Caco-2 (cell line): ENCODE measurements around the gene CYP11A1. TPM values are rescaled to one million over a fixed set of nuclear protein-coding genes. Genes with fewer than 3 reads are reported as not detected.
"Not testable (repeated sequence)": the region's sequence is repeated elsewhere in the genome, so short reads cannot be mapped to it uniquely, and the experiment has no call there.

Source experiments
- BruUV-seq: library from RNA; stranded (reverse); fragments of 400-500 nt; replicated peaks from 2 replicates; lab custom pipeline; 2021; lab: Mats Ljungman, UMichigan
- CTCF ChIA-PET: fragments of 300-600 bp; sonication (Branson Sonifier 250); formaldehyde crosslinking; loops from one replicate; lab custom pipeline; 2022; ENCODE audit warnings: antibody characterized with exemption; lab: Charles Lee
- POLR2A ChIA-PET: fragments of 300-600 bp; sonication (Branson Sonifier 250); formaldehyde crosslinking; loops from one replicate; lab custom pipeline; 2022; ENCODE audit warnings: antibody characterized with exemption; lab: Charles Lee
- DNase-seq, 2 experiments: peaks; one replicate each; pipeline versions ENCODE4 v3.0.0 to v3.0.0-alpha.2; 2020 to 2022
- H3K27me3 ChIP-seq: replicated peaks from 2 replicates; pipeline ENCODE4 v1.6.0; 2011; ENCODE audit warnings: low read length; ENCODE audit not compliant: control insufficient read depth, insufficient read depth
- H3K36me3 ChIP-seq: 2 replicates; pipeline ENCODE4 v1.5.1; 2011; ENCODE audit warnings: low read length; ENCODE audit not compliant: control insufficient read depth, insufficient read depth
- H3K4me1 ChIP-seq: fragments of 250-450 bp; sonication (Bioruptor Pico); 2 replicates; pipeline ENCODE4 v1.5.1; 2020; ENCODE audit warnings: mild to moderate bottlenecking
- H3K4me3 ChIP-seq: 2 replicates; pipeline ENCODE4 v1.5.1; 2011; ENCODE audit warnings: low read depth, mild to moderate bottlenecking, control low read depth, low read length
- H3K9me3 ChIP-seq: fragments of 250-450 bp; sonication (Bioruptor Pico); 2 replicates; pipeline ENCODE4 v1.5.1; 2020; ENCODE audit warnings: mild to moderate bottlenecking, moderate library complexity
- H3K27ac Mint-ChIP-seq: one replicate; pipeline ENCODE4 v1.8.0; 2022; ENCODE audit warnings: mixed read lengths; ENCODE audit not compliant: unreplicated experiment
- H3K27me3 Mint-ChIP-seq: one replicate; pipeline ENCODE4 v1.8.0; 2022; ENCODE audit warnings: mixed read lengths; ENCODE audit not compliant: insufficient read depth, unreplicated experiment
- H3K36me3 Mint-ChIP-seq: one replicate; pipeline ENCODE4 v1.8.0; 2022; ENCODE audit warnings: mild to moderate bottlenecking, mixed read lengths; ENCODE audit not compliant: insufficient read depth, unreplicated experiment
- H3K4me1 Mint-ChIP-seq: one replicate; pipeline ENCODE4 v1.8.0; 2022; ENCODE audit warnings: low read depth, mixed read lengths; ENCODE audit not compliant: unreplicated experiment
- H3K4me3 Mint-ChIP-seq: one replicate; pipeline ENCODE4 v1.8.0; 2022; ENCODE audit warnings: mild to moderate bottlenecking, moderate library complexity, mixed read lengths; ENCODE audit not compliant: unreplicated experiment
- H3K9me3 Mint-ChIP-seq: one replicate; pipeline ENCODE4 v1.8.0; 2022; ENCODE audit warnings: mixed read lengths; ENCODE audit not compliant: unreplicated experiment
- intact Hi-C: fragments of 100-400 bp; cut with micrococcal nuclease; formaldehyde crosslinking; loops from one replicate; pipeline ENCODE4 v1.10.0; 2022; ENCODE audit not compliant: unreplicated experiment
- total RNA-seq: library from RNA; stranded (reverse); gene quantifications from 2 replicates; pipeline ENCODE4 v1.2.3, GENCODE V29; 2022
- TF ChIP-seq, protein P1 (sequence below), 2 experiments: fragments of 200-600 bp in 1 of 2; IDR thresholded peaks; 1 replicate in 1 of 2; 2 replicates in 1 of 2; pipeline versions ENCODE4 v1.5.1 to v1.8.0; 2011 to 2022; ENCODE audit warnings: antibody characterized with exemption in 1 of 2, control low read depth in 1 of 2, inconsistent platforms in 1 of 2, low read depth in 1 of 2, low read length in 1 of 2, mild to moderate bottlenecking in 1 of 2, moderate library complexity in 1 of 2; ENCODE audit not compliant: insufficient read depth in 1 of 2, severe bottlenecking in 1 of 2, unreplicated experiment in 1 of 2

The CYP11A1 gene
- total RNA-seq, 1 experiment from 2014 or later: not detected

DNA sequence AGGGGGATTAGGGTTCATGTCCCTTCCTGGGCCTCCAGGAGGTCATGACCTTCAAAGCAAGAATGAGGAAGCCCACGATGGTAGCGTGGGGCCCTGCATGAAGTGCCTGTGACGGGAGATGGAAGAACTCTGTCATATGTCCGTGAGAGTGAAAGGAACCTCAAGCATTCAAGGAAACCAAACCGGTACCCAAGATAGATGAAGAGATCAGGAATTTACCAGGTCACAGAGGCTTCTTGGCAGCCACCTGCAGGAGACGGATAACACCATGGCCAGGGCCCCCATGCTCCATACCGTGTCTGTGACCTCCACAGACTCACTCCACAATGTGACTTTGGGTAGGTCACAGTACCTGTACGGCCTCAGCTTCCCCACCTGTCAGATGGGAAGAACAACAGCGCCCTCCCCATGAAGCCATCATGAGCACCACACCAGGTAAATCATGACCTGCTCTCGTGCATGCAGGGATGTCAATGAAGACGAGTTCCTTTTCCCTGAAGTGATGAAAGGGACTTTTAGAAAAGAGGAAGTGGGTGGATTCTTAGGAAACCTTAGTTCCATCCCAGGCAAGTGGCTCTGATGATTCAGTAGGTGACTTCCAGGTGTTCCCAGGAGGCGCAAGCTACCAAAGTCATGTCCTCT, 23.3 kb upstream of the CYP11A1 start:
- CTCF ChIA-PET: no interaction called here
- Mint-ChIP-seq H3K4me3 (no peak overlapping the region), H3K9me3 (no peaks in the 10 kb centered on the region), H3K27ac (peak overlapping the region; percentile 88), H3K36me3 (peaks cover 14% of the 10 kb centered on the region), H3K4me1 (peaks cover 58% of the 10 kb centered on the region), H3K27me3 (no peaks in the 10 kb centered on the region)
- BruUV-seq: no TSS peak
- no peaks in the 10 kb centered on the region for H3K27me3 ChIP-seq
- intact Hi-C loops: no loop called here
- H3K4me3 ChIP-seq: no peak overlapping the region
- TF ChIP-seq, protein P1, sequence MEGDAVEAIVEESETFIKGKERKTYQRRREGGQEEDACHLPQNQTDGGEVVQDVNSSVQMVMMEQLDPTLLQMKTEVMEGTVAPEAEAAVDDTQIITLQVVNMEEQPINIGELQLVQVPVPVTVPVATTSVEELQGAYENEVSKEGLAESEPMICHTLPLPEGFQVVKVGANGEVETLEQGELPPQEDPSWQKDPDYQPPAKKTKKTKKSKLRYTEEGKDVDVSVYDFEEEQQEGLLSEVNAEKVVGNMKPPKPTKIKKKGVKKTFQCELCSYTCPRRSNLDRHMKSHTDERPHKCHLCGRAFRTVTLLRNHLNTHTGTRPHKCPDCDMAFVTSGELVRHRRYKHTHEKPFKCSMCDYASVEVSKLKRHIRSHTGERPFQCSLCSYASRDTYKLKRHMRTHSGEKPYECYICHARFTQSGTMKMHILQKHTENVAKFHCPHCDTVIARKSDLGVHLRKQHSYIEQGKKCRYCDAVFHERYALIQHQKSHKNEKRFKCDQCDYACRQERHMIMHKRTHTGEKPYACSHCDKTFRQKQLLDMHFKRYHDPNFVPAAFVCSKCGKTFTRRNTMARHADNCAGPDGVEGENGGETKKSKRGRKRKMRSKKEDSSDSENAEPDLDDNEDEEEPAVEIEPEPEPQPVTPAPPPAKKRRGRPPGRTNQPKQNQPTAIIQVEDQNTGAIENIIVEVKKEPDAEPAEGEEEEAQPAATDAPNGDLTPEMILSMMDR (IDR thresholded peaks at IDR 0.05; ENCODE audit: insufficient read depth in 1 of 2, low read depth in 1 of 2, low read length in 1 of 2, severe bottlenecking in 1 of 2, unreplicated experiment in 1 of 2): no peak
- no peaks in the 10 kb centered on the region for H3K36me3 ChIP-seq
- POLR2A ChIA-PET: no interaction called here
- H3K9me3 ChIP-seq: no peaks in the 10 kb centered on the region
- peaks cover 75% of the 10 kb centered on the region for H3K4me1 ChIP-seq
- peak in 1 of 2 experiments; percentile 58 for DNase-seq

DNA sequence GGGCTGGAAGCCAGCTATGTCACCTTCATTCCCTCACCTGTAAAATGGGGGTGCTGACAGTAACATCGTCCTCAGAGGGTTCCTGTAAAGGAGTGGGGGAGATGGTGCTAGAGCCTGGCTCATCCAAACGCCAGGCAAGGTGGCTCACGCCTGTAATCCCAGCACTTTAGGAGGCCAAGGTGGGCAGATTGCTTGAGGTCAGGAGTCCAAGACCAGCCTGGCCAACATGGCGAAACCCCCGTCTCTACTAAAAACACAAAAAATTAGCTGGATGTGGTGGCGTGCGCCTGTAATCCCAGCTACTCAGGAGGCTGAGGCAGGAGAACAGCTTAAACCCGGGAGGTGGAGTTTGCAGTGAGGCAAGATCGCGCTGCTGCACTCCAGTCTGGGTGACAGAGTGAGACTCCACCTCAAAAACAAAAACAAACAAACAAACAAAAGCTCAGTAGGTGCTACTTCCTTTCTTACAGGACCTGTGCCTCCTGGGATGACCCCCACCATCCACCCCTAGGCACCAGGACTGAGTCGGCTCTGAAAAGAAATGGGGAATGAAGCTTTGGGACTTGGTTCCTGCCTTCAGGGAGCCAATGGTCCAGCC, 22.7 kb upstream of the CYP11A1 start:
- H3K4me3 Mint-ChIP-seq, intact Hi-C loops, H3K4me3 ChIP-seq, H3K27me3 ChIP-seq, H3K9me3 Mint-ChIP-seq, DNase-seq, H3K36me3 ChIP-seq, POLR2A ChIA-PET, H3K9me3 ChIP-seq, H3K27me3 Mint-ChIP-seq: not testable (repeated sequence)
- Mint-ChIP-seq H3K27ac (peak overlapping the region; percentile 88), H3K4me1 (peaks cover 53% of the 10 kb centered on the region), H3K36me3 (peaks cover 14% of the 10 kb centered on the region)
- BruUV-seq: TSS peak; percentile 60
- H3K4me1 ChIP-seq: peaks cover 75% of the 10 kb centered on the region
- CTCF ChIA-PET: interaction anchor here (1.7 kb wide), 1 partner anchor 93 kb away, joined by 4 read pairs; no protein-coding TSS in a partner anchor

DNA sequence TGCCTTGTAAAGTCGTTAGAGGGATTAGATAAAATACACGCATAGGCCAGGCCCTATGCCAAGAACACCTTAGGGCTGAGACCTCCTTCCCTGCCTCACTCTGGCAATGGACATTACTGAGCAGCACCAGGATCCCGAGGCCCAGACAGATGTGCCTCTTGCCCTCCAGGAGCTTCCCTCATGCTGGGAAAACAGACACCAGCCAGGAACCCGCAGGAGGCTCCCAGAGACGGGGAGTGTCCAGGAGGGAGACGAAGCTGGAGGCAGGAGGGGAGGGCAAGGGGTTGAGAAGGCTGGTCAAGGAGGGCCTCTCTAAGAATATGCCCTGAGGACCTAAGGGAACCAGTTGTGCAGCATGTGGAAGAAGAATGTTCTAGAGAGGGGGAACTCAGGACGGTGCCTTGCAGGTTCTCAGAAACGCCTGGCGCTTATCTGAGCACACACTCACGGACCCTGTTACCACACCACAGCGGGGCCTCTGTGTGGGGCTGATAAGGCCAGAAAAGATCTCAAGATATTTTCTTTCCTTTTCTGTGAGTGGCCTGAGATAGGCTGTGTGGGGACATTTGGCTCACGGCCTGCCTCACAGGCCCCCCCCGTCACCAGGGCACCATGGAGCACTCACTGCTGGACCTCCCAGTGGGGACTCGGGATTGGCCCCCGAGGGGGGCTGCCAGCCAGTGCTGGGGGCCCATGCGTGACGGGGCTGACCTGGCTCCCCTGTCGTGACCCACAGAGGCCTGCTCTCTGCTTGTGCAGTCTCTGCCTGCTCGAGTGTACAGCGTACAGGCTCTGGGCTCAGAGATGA, 22.0 kb upstream of the CYP11A1 start:
- Mint-ChIP-seq H3K27me3 (no peaks in the 10 kb centered on the region), H3K27ac (peak overlapping the region; percentile 88), H3K9me3 (no peaks in the 10 kb centered on the region), H3K4me3 (peak overlapping the region; percentile 52), H3K4me1 (peaks cover 46% of the 10 kb centered on the region), H3K36me3 (peaks cover 14% of the 10 kb centered on the region)
- CTCF ChIA-PET: interaction anchor here (0.8 to 2.3 kb wide), 4 partner anchors 14 to 93 kb away, joined by 3 to 7 read pairs (median 4); no protein-coding TSS in a partner anchor
- POLR2A ChIA-PET: interaction anchor here (0.5 to 1.2 kb wide), 3 partner anchors 10 to 481 kb away, joined by 3 read pairs; no protein-coding TSS in a partner anchor
- H3K4me1 ChIP-seq: peaks cover 73% of the 10 kb centered on the region
- no peak overlapping the region for H3K4me3 ChIP-seq
- intact Hi-C loops: loop anchor here (1.0 to 2.0 kb wide), 2 partner anchors 8 to 71 kb away; partner anchors contain the start of gene UBL7
- TF ChIP-seq, protein P1 (IDR thresholded peaks at IDR 0.05; ENCODE audit: insufficient read depth in 1 of 2, low read depth in 1 of 2, low read length in 1 of 2, severe bottlenecking in 1 of 2, unreplicated experiment in 1 of 2): no peak
- H3K9me3 ChIP-seq: no peaks in the 10 kb centered on the region
- BruUV-seq: TSS peak; percentile 57
- H3K36me3 ChIP-seq: no peaks in the 10 kb centered on the region
- DNase-seq: peak; percentile 82 to 92
- no peaks in the 10 kb centered on the region for H3K27me3 ChIP-seq
